CD4-positive, CD25-positive, alpha-beta regulatory T cell (primary cell): ENCODE data around the gene LMX1A. TPM values are rescaled to one million over a fixed set of nuclear protein-coding genes. Genes with fewer than 3 reads are reported as not detected.

ENCODE experiments used
- ATAC-seq, 2 donors: fragments of 150-1000 bp; cut with Tn5 transposase; one replicate each; pipeline ENCODE4 v1.10.0; 2021; ENCODE audit warnings: low read depth in 2 of 2, moderate number of reproducible peaks in 2 of 2, moderate library complexity in 1 of 2
- DNase-seq, 3 donors: peaks; one replicate each; pipeline versions ENCODE4 v3.0.0 to v3.0.0-alpha.2; 2012 to 2022; ENCODE audit warnings: mixed read lengths in 1 of 3
- H3K27ac ChIP-seq: one replicate; pipeline ENCODE4 v1.7.0; 2013; ENCODE audit warnings: mild to moderate bottlenecking, low read length; ENCODE audit not compliant: insufficient read depth, poor library complexity, severe bottlenecking
- H3K27me3 ChIP-seq: one replicate; pipeline ENCODE4 v1.7.0; 2013; ENCODE audit warnings: low read length; ENCODE audit not compliant: control insufficient read depth, insufficient read depth
- H3K36me3 ChIP-seq: one replicate; pipeline ENCODE4 v1.7.0; 2013; ENCODE audit warnings: mild to moderate bottlenecking, low read length, moderate library complexity; ENCODE audit not compliant: control insufficient read depth, insufficient read depth
- H3K4me1 ChIP-seq: 2 replicates; pipeline ENCODE4 v1.7.0; 2013; ENCODE audit warnings: mild to moderate bottlenecking, low read length; ENCODE audit not compliant: insufficient read depth, control insufficient read depth, poor library complexity, severe bottlenecking
- H3K4me3 ChIP-seq: one replicate; pipeline ENCODE4 v1.7.0; 2013; ENCODE audit warnings: low read depth, mild to moderate bottlenecking, low read length, moderate library complexity
- H3K9me3 ChIP-seq, 2 experiments: 1 replicate in 1 of 2; 2 replicates in 1 of 2; pipeline ENCODE4 v1.7.0; 2013; ENCODE audit warnings: low read length in 2 of 2, mild to moderate bottlenecking in 1 of 2, moderate library complexity in 1 of 2; ENCODE audit not compliant: control insufficient read depth in 2 of 2
- H3K27ac Mint-ChIP-seq, 3 donors: one replicate each; pipeline ENCODE4 v1.8.0; 2020 to 2022; ENCODE audit warnings: mild to moderate bottlenecking in 3 of 3, mixed read lengths in 3 of 3, moderate library complexity in 2 of 3
- H3K27me3 Mint-ChIP-seq: one replicate; pipeline ENCODE4 v1.8.0; 2022; ENCODE audit warnings: mild to moderate bottlenecking, mixed read lengths
- H3K36me3 Mint-ChIP-seq: one replicate; pipeline ENCODE4 v1.8.0; 2020; ENCODE audit warnings: mixed read lengths
- H3K4me1 Mint-ChIP-seq, 4 donors: one replicate each; pipeline ENCODE4 v1.8.0; 2020 to 2022; ENCODE audit warnings: mixed read lengths in 4 of 4, mild to moderate bottlenecking in 1 of 4
- H3K4me3 Mint-ChIP-seq, 4 donors: one replicate each; pipeline ENCODE4 v1.8.0; 2020 to 2022; ENCODE audit warnings: mild to moderate bottlenecking in 4 of 4, mixed read lengths in 4 of 4, moderate library complexity in 3 of 4
- H3K9me3 Mint-ChIP-seq, 7 donors: one replicate each; pipeline ENCODE4 v1.8.0; 2020 to 2022; ENCODE audit warnings: mixed read lengths in 7 of 7, mild to moderate bottlenecking in 3 of 7, moderate library complexity in 2 of 7
- polyA plus RNA-seq, 4 donors: library from polyadenylated mRNA; unstranded; fragments of 300-500 nt; fragmentation: Illumina TruSeq; gene quantifications; one replicate each; pipeline ENCODE4 v1.2.3, GENCODE V29; 2021
- total RNA-seq: library from RNA; stranded (reverse); gene quantifications from one replicate; pipeline ENCODE4 v1.2.3, GENCODE V29; 2022

Gene LMX1A
- total and polyA plus RNA-seq, 5 donors from 2014 or later: not detected

DNA sequence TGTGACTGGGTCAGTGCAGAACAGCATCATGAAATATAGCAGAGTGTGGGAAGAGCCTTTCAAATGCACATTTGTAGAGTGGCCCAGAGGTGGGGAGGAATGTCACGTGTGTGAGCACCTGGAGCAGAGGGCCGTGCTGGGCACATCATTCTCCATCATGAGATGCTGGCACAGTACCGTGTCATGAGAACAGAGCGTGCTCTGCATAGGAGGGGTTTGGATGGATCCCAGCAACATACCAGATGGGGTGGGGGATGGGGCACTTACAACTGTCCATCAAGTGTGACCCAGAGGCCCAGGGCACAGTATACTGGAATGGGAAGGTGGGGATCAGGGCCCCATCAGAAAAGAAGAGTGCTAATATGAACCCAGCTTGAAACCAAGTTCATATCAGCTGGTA lies 182.0 kb downstream of the LMX1A start:
- Mint-ChIP-seq H3K27ac (no peak overlapping the region), H3K36me3 (no peaks in the 10 kb centered on the region), H3K4me1 (no peaks in the 10 kb centered on the region), H3K27me3 (peaks cover 5% of the 10 kb centered on the region), H3K4me3 (no peak overlapping the region), H3K9me3 (peaks cover 0 to 5% (median 0%) of the 10 kb centered on the region in 7 donors)
- H3K27me3 ChIP-seq: peaks cover 1% of the 10 kb centered on the region
- H3K4me1 ChIP-seq: no peaks in the 10 kb centered on the region
- H3K27ac ChIP-seq: no peak overlapping the region
- H3K36me3 ChIP-seq: no peaks in the 10 kb centered on the region
- DNase-seq (no peak), ATAC-seq (no peak)
- no peaks in the 10 kb centered on the region for H3K9me3 ChIP-seq
- no peak overlapping the region for H3K4me3 ChIP-seq

DNA sequence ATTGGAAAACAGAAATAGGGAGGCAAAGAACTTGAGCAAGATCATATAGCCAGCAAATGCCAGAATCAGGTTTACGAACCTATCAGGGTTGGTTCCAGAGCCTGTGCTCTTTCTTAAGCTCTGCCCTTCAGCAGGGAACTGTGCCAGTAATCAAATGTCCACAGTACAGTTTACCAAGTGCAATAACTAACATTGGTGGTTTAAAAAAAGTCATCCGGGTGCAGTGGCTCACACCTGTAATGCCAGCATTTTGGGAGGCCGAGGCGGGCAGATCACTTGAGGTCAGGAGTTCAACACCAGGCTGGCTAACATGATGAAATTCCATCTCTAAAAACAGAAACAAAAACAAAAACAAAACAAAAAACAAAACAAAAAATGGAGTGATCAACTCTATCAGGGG lies 182.7 kb downstream of the LMX1A start:
- no peaks in the 10 kb centered on the region for H3K4me1 ChIP-seq
- H3K27me3 Mint-ChIP-seq: peaks cover 5% of the 10 kb centered on the region
- no peak overlapping the region for H3K27ac Mint-ChIP-seq
- H3K4me3 ChIP-seq: no peak overlapping the region
- no peak overlapping the region for H3K4me3 Mint-ChIP-seq
- no peaks in the 10 kb centered on the region for H3K9me3 ChIP-seq
- H3K36me3 ChIP-seq: no peaks in the 10 kb centered on the region
- no peaks in the 10 kb centered on the region for H3K36me3 Mint-ChIP-seq
- DNase-seq (no peak), ATAC-seq (no peak)
- H3K27ac ChIP-seq: no peak overlapping the region
- H3K4me1 Mint-ChIP-seq: no peaks in the 10 kb centered on the region
- H3K9me3 Mint-ChIP-seq: peaks cover 0 to 5% (median 0%) of the 10 kb centered on the region in 7 donors
- peaks cover 1% of the 10 kb centered on the region for H3K27me3 ChIP-seq

DNA sequence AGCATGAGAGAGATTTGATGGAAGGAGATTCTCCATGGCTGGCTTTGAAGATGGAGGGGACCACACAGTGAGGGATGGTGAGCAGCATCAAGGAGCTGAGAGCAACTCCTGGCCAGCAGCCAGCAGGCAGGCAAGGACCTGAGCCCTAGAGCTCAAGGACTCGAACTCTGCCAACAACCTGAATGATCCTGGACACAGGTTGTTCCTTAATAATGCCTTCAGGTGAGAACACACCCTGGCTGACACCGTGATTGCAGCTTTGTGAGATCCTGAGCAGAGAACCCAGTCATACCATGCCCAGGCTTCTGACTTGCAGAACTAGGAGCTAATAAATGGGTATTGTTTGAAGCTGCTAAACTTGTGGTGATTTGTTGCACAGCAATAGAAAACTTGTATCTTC lies 183.1 kb downstream of the LMX1A start:
- H3K27me3 ChIP-seq: peaks cover 1% of the 10 kb centered on the region
- H3K9me3 ChIP-seq: no peaks in the 10 kb centered on the region
- H3K27me3 Mint-ChIP-seq: peaks cover 5% of the 10 kb centered on the region
- H3K4me1 ChIP-seq: no peaks in the 10 kb centered on the region
- no peaks in the 10 kb centered on the region for H3K36me3 Mint-ChIP-seq
- DNase-seq (no peak), ATAC-seq (no peak)
- H3K9me3 Mint-ChIP-seq: peaks cover 0 to 5% (median 0%) of the 10 kb centered on the region in 7 donors
- no peak overlapping the region for H3K27ac ChIP-seq
- H3K27ac Mint-ChIP-seq: no peak overlapping the region
- no peak overlapping the region for H3K4me3 Mint-ChIP-seq
- no peaks in the 10 kb centered on the region for H3K4me1 Mint-ChIP-seq
- H3K36me3 ChIP-seq: no peaks in the 10 kb centered on the region
- no peak overlapping the region for H3K4me3 ChIP-seq

DNA sequence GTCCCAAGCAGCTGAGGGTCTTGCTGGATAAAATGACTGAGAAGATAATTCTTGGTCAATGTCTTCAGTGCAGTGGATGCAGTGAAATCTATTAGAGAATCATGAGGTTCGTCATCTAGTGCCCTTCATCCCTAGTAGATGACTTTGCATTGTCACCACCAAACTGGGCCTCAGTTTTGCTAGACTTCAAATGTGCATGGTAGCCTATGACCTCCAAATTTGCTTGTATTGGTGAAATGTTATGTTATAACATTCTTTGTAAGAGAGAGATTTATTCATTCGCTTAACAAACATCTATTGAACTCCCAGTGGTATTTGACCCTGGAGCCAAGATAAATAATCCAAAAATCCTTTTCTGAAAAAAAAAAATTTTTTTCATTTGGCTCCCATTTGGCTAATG lies 183.8 kb downstream of the LMX1A start:
- Histone ChIP-seq H3K9me3 (no peaks in the 10 kb centered on the region), H3K27ac (no peak overlapping the region), H3K36me3 (no peaks in the 10 kb centered on the region), H3K4me3 (no peak overlapping the region), H3K27me3 (peaks cover 1% of the 10 kb centered on the region), H3K4me1 (no peaks in the 10 kb centered on the region)
- Mint-ChIP-seq H3K27me3 (peaks cover 5% of the 10 kb centered on the region), H3K27ac (no peak overlapping the region), H3K36me3 (no peaks in the 10 kb centered on the region), H3K4me3 (no peak overlapping the region), H3K9me3 (peaks cover 0 to 5% (median 0%) of the 10 kb centered on the region in 7 donors), H3K4me1 (no peaks in the 10 kb centered on the region)
- ATAC-seq (no peak), DNase-seq (no peak)

DNA sequence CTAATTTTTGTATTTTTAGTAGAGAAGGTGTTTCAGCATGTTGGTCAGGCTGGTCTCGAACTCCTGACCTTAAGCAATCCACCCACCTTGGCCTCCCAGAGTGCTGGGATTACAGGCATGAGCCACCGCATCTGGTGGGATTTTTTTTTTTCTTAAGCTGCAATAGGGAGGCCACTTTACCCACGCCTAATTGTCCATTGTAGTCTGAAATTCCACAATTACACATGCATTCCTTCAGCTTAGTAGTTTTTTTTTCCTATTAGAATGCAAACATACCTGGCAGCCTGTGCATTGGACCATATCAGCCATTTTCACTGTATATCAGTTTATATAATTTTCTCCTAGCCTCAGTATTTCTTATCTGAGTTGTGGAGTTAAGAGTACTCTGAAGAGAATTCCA lies 186.8 kb downstream of the LMX1A start:
- H3K4me3 Mint-ChIP-seq: no peak overlapping the region
- ATAC-seq: no peak
- H3K36me3 Mint-ChIP-seq: no peaks in the 10 kb centered on the region
- no peaks in the 10 kb centered on the region for H3K36me3 ChIP-seq
- peaks cover 5% of the 10 kb centered on the region for H3K27me3 Mint-ChIP-seq
- no peak overlapping the region for H3K27ac ChIP-seq
- peaks cover 1% of the 10 kb centered on the region for H3K27me3 ChIP-seq
- H3K4me1 Mint-ChIP-seq: no peaks in the 10 kb centered on the region
- H3K4me3 ChIP-seq: no peak overlapping the region
- no peak overlapping the region for H3K27ac Mint-ChIP-seq
- no peaks in the 10 kb centered on the region for H3K4me1 ChIP-seq
- DNase-seq: no peak
- H3K9me3 ChIP-seq: no peaks in the 10 kb centered on the region
- peaks cover 0 to 5% (median 0%) of the 10 kb centered on the region in 7 donors for H3K9me3 Mint-ChIP-seq

DNA sequence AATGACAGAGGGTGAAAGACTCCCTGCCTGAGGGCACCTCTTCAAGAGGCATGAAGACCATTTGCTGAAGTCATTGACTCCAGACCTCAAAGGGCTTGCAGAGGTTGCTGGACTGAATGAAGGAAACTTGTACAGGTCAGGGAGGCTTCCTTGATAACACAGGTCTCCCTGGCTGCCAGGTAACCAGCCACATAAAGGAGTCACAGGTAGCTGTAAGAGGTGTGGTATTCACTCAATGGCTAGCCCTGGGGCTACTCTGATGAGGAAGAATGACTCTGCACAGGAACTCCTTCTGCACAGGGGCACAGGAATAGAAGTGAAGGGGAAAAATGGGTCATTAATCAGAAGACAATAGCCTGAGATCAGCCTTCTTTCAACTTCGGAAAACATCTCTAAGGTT lies 187.5 kb downstream of the LMX1A start:
- no peaks in the 10 kb centered on the region for H3K4me1 Mint-ChIP-seq
- H3K9me3 Mint-ChIP-seq: peaks cover 0 to 4% (median 0%) of the 10 kb centered on the region in 7 donors
- H3K36me3 Mint-ChIP-seq: no peaks in the 10 kb centered on the region
- H3K27me3 ChIP-seq: peaks cover 1% of the 10 kb centered on the region
- no peak overlapping the region for H3K27ac Mint-ChIP-seq
- H3K9me3 ChIP-seq: no peaks in the 10 kb centered on the region
- H3K4me1 ChIP-seq: no peaks in the 10 kb centered on the region
- DNase-seq: no peak
- H3K27ac ChIP-seq: no peak overlapping the region
- no peak overlapping the region for H3K4me3 ChIP-seq
- ATAC-seq: no peak
- H3K27me3 Mint-ChIP-seq: peaks cover 5% of the 10 kb centered on the region
- no peak overlapping the region for H3K4me3 Mint-ChIP-seq
- no peaks in the 10 kb centered on the region for H3K36me3 ChIP-seq

DNA sequence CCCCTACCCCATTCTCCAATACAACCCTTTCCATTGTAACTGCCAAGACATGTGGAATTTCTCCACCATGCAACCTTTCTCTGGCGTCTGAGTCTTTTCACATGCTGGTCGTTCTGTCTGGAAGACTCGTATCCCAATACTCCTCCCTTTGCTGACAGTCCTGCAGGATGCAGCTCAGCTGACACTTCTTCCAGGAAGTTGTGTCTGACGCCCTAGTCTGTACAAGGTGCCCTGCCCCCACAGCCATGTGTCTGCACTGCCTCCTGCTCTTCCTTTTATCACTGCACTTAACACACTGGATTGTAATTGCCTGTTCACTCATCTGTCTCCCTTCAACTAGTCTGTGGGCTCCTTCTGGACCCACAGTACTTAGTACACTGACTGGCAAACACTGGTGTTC lies 188.0 kb downstream of the LMX1A start:
- Mint-ChIP-seq H3K9me3 (peaks cover 0 to 4% (median 0%) of the 10 kb centered on the region in 7 donors), H3K27ac (no peak overlapping the region), H3K4me3 (no peak overlapping the region), H3K36me3 (no peaks in the 10 kb centered on the region), H3K27me3 (peaks cover 5% of the 10 kb centered on the region), H3K4me1 (no peaks in the 10 kb centered on the region)
- ATAC-seq: no peak
- Histone ChIP-seq H3K27ac (no peak overlapping the region), H3K9me3 (no peaks in the 10 kb centered on the region), H3K4me3 (no peak overlapping the region), H3K36me3 (no peaks in the 10 kb centered on the region), H3K4me1 (no peaks in the 10 kb centered on the region), H3K27me3 (peaks cover 1% of the 10 kb centered on the region)
- no peak for DNase-seq

DNA sequence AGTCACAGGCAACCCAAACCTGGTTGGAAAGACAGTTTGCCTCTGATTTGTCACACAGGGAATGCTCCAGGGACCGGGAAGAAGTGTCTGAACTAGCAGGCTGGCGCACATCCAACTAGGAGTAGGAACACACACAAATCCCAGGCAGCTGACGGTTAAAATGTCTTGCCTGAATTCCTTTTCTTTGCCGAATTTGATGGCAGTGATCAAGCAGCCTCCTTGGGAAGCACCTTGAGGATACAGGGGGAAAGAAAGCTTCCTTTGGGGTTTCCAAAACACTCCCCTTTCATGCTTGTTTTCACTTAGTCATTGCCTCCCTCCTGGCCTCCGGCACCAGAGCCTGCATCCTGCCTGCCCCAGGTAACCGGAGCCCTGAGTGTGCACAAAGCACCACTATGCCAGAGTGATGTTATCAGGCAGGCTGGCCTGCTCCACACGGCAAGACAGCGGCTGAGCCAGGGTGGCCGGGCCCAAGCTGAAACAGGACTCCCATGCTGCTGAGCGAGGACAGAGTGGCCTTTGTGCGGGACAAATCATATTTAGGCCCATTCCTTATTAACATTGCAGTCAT lies 193.8 kb downstream of the LMX1A start:
- Mint-ChIP-seq H3K4me3 (no peak overlapping the region), H3K4me1 (no peaks in the 10 kb centered on the region), H3K9me3 (peaks cover 0 to 5% (median 0%) of the 10 kb centered on the region in 7 donors), H3K36me3 (no peaks in the 10 kb centered on the region), H3K27ac (no peak overlapping the region), H3K27me3 (peaks cover 7% of the 10 kb centered on the region)
- Histone ChIP-seq H3K9me3 (peaks cover 0 to 3% of the 10 kb centered on the region in 2 experiments), H3K4me3 (no peak overlapping the region), H3K27ac (no peak overlapping the region), H3K27me3 (no peaks in the 10 kb centered on the region), H3K36me3 (no peaks in the 10 kb centered on the region), H3K4me1 (no peaks in the 10 kb centered on the region)
- no peak for ATAC-seq
- DNase-seq: no peak
